HG02678 (cell line): ENCODE data around the gene PVALB.

Source experiments
- ATAC-seq: cut with Tn5 transposase; IDR thresholded peaks from one replicate; pipeline ENCODE4 v1.9.1; 2021; ENCODE audit warnings: mild to moderate bottlenecking, moderate library complexity; ENCODE audit not compliant: unreplicated experiment

PVALB gene

DNA sequence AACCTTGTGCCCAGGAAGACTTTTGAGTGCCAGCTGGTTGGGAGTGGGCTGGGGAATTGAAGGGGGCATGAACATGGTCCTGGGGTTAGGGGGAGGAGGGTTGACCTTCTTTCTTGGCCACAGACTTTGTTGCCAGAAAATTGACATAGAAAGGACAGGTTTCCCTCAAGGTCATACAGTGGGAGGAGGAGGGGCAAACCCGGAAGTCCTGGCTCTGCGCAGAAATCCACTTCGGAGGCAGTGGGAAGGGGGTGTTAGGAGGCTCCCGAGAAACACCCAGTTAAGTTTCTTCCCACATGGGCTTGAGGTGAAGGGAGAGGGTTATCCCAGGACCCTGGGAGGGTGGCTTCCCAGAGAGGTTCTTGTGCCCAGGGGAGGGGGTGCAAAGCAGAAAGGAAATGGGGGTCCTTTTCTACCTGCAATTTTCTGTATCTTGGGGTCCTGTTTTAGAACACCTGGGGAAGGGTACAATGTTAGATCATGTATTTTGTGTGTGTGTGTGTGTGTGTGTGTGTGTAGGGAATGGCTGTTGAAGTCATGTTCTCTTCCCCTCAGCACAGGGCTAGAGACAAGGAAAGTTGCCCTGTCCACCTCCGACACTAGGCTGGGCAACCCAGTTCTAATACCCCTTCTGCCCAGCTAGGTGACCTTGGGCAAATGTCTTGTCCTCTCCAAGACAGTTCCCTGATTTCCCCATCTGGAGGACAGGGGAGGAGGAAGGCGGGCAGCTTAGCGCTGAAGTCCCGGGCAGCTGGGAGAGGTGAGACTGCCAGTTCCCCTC, 1.1 kb downstream of the PVALB start:
- no peak for ATAC-seq

DNA sequence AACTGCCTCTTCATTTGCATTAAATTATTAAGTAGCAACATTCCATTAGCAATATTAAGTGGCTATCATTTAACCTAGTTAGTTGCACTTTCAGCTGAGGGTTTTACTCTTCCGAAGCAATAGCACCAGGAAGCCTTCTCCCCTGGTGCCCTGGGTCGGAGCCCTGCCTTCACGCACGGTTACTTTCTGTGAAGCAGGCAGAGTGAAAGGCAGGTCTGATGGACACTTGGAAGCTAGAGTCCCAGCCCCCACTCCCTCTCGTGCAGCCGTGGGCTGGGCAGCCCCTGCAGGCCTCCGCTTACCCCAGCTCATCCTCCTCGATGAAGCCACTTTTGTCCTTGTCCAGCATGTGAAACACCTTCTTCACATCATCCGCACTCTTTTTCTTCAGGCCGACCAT, 2.0 kb downstream of the PVALB start:
- ATAC-seq = no peak

DNA sequence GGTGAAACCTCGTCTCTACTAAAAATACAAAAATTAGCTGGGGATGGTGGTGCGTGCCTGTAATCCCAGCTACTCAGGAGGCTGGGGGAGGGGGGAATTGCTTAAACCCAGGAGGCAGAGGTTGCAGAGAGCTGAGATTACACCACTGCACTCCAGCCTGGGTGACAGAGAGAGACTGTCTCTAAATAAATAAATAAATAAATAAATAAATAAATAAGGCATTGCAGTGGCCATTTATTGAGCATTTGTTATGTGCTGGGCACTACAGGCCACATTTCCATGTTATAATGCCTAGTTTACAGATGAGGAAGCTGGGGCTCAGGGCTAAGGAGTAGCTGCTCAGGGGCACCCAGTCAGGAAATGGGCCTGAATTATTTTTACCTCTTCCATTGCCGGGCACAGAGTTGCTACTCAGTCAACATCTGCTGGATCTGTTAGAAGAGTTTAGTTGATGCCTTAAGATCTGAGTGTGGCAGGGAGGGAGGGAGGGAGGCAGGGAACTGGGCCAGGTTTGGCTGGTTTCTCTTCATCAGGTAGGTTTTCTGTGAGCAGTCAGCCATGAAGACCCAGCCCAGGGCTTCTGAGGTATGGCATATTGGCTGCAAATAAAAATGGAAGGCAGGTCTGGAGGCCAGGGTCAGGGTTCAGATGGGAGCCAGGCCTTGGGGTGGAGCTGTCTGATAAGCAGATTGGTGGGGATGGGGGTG, 5.6 kb downstream of the PVALB start:
- no peak for ATAC-seq

DNA sequence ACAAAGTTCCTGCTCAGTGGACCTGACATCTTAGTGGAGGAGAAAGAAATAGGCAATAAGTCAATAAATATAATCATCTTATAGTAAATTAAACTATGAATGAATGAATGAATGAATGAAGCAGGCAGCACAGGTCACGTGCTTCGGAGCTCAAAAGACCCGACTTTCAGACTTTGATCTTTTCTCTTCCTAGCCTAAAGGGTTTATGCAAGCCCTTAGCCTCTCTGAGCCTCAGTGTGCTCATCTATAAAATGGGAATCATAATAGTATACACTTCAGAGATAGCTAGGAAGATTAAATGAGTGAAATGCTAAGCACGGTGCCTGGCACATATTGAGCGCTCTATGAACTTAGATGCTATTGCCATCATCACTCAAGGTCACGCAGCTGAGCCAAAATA, 7.5 kb downstream of the PVALB start:
- no peak for ATAC-seq

DNA sequence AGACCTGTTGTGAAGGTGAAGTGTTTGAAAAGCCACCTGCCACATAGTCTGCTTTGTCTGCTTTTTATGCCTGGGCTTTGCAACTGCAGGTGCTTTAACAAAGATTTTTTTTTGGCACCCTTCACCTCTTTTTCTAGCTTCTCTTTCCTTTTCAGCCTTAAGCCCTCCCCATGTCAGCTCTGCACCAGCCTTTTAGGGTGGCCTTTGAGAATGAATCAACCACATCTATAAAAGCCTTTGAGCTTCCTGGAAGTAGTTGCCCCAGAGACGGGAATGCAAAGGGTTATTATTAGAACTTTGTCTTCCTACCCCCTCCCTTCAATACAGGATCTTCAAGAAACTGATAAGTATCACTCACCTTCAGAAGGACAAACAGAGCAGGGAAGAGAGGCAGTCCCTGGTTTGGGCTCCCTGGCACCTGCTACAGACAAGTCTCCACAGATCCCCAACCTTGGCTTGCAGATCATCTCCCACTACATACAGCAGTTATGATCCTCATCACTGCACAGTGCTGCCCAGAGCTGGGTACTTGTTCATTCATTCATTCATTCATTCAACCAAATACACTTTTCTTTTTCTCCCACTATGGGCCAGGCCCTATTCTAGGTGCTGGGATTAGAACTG, 8.0 kb downstream of the PVALB start:
- ATAC-seq = no peak

DNA sequence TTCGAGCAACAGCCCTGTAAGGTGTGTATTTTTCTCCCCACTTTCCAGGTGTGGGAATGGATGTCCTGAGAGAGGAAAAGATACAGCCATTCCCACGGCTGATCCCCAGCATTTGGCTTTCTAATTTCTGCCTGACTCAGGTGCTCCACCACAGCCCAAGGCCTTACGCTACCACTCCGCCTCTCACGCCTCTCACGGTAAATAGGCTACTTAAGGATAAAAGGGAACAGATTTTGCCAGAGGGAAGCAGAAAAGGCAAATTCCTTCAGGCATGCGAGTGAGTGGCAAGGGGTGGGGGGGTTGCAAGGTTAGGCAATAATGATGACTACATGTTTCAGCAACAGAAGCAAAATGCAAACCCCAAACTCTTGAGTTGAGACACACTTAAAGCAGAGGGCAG, 9.2 kb downstream of the PVALB start:
- ATAC-seq = no peak

DNA sequence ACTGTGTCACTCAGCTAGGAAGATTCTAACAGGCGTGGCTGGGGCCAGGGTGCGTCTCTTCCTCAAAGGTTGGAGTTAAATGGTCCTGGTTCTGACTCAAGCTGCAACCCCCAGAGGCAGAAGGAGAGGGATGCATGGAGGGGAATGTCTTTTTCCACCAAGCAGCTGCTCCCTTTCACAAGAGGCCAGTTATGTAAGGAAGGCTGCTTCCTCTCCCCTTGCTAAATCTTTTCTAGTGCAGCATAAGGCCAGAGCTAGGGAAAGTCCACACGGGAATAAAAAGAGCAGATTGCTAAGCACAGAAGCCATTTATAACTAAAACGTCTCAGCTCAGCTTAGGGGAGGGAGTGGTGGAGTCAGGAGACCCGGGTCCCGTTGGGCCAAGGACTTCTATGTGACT, 10.0 kb downstream of the PVALB start:
- no peak for ATAC-seq

DNA sequence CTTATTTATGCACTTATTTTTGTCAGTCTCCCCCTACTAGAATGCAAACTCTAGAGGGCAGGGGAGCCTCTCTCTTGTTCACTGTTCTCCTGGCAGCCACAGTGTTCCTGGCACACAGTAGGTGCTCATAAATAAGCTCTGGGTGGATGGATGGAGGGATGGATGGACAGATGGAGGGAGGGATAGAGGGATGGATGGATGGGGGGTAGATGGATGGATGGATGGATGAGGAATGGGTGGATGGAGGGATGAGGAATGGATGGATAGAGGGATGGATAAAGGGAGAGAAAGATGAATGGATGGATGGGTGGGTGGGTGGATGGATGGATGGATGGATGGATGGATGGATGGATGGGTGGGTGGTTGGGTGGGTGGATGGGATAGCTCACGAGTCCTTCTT, 13.5 kb downstream of the PVALB start:
- no peak for ATAC-seq

DNA sequence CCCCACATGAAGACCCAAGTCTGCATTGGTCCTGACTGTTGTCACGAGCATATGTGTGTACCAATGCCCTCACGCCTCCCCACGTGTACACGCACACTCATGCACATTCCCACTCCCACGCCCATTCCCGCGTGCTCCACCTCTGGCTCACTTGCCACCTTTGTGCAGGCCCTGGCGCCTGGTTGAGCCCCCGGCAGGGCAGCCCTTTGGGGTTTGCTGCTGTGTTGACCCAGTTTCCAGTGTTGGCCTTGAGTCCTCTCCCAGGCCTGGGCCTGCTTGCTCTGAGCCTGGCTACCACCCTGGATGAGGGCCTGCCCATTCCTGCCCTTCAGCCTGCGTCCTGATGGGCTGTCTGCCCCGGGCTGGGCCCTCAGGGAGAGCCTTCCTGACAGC, 18.2 kb downstream of the PVALB start:
- ATAC-seq = no peak

DNA sequence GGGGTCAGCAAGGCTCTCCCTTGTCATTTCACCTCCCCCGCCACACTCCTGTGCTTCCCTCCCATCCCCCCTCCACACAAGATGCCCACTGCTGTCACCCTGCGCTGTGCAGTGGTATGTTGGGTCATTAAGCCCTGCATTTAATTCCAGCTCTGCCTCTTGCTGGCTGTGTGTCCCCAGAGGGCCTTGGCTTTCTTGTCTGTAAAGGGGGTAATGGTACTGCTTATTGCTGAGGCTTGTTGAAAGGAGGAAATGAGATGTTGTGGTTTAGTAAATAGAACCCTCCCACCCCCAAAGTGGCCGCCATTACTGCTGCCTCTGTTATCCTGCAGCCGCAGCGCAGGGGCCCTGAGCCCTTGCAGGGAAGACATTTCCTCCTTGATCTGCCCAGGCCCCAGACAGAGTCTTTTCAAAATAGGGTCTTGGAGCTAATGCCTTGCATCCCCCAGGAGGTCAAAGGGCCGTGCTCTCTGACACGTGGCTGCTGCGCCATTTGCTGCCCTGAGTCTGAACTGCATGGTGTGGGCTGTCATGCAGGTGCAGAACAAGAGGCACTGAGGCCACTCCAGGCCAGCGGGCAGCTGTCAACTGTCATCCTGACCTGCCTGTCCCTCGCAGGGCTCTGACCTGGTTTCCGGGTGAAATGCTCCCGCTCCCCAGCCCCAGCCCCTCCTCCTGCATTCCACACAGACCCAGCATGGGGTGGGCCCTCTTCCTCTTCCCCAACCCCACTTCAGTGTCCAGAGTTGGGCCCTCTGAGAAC, 18.7 kb downstream of the PVALB start:
- no peak for ATAC-seq

DNA sequence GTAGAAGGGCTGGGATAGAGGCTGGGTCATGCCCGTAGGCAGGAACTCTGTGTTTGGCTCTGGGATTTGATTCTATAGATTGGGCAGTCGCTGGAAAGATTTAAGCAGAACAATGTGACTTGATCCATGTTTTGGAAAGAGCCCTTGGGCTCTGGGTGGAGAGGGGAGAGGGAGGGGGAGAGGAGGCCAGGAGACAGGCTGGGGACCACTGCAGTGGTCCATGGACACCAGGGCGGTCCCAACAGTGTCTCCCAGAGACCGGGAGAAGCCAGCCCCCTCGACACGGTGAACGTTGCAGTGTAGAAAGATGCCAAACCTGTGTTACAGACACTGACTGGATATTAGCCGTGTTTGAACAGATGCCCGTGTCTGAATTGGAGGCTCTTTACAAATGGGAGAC, 19.5 kb downstream of the PVALB start:
- ATAC-seq = no peak

DNA sequence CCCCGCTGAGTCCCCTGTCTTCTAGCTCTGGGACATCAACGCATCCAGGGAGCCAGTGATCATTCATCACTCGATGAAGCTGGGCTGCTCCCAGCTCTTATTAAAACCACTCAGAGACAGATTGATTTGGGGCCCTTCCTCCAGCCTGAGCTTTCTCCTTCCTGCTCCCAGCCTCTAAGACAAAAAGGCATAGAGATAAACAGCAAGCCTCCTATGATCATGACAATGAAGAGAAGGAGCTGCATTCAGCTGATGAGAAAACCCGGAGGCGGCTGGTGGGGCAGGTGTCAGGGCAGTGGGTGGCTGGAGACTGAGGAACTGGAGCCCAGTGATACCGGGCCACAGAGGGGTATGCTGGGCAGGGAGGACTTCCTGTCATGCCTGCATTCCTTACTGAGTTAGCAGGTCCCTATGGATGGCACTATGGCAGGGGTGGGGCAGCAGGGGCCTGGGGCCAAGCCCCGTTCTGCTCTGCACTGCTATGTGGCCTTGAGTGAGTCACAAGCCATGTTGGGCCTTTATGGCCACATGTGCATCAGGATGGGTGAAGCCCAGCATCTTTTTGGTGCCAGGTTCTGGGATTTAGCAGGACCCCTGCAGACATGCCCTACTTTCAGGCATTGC, 20.2 kb downstream of the PVALB start:
- ATAC-seq = no peak

DNA sequence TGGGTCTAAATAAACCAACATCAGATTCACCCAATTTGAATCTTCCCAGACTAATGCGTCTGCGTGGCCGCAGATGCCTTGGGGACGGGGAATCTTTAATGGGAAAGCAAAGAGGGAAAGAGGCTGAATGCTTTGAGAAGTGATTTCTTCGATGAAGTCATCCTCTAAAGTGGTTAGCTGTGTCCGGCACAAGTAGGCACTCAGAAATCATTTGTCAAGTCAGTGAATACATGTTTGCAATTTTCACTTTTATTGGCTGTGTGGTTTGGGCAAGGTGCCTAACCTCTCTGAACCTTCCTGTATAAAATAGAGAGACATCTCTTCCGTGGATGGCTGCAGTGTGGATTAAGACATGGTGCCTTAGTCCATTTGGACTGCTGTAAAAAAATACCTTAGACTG, 21.2 kb downstream of the PVALB start:
- no peak for ATAC-seq

DNA sequence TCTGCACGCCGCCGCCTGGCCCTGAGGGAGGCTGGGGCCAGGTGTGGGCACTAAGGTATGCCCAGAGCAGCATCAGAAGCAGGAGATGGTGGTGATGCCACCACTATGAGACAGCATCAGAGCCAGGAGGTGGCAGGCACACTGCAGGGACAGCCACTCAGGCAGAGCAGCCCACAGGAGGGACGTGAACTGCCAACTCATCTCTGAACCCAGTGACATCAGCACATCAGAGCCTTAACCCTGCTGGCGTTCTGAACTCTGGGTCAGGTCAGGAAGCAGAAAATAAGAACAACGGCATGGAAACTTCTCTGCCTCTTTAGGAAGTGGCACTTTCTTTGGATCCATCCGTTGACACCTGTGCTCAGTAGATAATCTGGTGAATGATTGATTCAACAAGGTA, 26.2 kb downstream of the PVALB start:
- ATAC-seq = no peak

DNA sequence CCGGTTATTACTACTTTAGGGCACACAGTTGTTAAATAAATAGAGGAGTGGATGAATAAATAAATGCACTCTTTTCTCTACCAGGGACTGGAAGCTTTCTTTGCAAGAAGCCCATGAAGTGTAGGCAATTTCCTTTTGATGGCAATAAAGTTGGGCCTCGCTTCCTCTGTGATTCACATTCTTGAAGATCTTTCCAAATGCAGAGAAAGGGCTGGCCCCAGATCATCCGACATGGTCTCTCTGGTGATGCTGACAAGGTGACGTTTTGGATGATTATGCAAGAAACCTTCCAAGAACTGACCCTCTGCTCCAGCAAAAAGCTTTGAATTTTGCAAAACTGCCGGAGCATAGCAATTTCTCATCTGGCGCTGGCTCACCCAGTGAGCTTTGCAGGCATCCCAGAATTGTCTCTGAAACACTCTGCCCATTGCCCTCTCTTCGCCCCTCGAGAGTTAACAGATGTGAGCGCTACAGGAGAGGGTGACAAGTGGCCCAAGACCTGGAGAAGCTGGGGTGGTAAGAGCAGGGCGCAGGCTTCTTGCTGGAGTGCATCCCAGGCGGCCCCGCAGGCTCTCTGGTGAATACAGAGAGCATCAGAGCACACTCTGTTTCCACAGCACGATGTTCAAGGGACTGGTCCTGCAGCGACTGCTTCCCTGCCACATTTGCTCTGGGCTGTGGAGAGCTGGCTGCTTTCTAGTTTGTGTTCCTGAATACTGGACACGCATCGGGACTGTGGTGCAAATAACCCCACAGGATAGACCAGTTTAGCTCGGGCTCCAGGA, 29.4 kb downstream of the PVALB start:
- no peak for ATAC-seq

DNA sequence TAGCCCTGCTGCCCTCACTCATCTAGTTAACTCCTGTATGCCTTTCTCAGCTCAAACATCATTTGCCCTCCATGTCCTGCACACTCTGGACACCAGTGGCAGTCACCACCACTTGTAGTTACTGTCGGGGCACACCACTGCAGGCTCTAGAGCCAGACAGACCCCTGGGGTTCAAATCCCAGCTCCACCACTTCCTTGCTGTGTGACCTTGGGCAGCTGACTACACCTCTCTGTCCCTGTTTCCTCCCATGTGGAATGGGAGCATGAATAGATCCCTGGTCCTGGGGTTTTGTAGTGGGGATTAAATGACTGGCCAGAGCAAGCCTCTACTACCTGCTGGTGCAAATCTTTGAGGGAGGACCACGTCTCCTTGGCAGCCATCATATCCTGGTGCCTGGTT, 33.1 kb downstream of the PVALB start:
- ATAC-seq = no peak

DNA sequence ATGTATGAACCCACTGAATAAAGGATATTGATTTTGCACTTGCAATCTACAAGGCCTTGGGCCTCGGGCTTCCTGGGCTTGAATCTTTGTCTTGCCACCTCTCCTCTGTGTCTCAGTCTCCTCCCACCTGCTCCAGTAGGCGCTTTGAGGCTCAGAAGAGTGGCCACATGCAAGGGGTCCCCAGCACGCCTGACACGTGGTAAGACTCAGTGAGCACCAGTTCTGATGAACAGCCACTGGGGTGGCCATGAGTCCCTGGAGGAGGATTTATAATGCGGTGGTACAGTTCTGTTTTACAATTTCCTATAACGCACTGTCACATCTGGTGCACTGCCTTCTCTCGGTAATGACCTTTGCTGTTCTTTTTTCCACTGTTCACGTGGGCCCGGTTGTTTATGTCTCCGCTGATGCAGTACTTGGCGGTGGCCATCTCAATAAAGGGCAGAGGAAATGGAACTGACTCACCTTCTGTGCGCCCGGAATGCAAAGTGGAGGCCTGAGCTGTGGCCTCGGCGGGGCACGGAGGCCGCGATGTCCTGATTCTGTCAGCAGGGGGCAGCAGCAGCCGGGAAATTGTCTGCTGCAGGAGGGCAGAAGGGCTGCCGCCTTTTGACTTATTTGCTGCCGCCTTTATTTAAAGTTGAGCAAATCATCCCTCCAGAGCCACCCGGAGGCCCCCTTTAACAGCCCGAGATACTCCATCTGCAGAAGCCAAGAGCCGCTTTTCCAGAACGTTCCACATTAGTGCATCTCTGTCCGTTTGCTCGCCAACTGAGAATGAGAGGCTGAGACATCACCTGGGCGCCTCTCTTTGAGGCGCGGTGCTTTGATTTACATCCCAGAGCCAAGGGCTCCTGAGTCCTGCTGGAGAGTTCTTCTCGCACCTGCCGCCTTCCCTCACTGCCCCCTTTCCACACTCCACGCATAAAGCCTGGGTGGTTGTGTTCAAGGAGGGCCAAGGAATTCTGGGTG, 34.9 kb downstream of the PVALB start:
- peak; percentile 83 for ATAC-seq

DNA sequence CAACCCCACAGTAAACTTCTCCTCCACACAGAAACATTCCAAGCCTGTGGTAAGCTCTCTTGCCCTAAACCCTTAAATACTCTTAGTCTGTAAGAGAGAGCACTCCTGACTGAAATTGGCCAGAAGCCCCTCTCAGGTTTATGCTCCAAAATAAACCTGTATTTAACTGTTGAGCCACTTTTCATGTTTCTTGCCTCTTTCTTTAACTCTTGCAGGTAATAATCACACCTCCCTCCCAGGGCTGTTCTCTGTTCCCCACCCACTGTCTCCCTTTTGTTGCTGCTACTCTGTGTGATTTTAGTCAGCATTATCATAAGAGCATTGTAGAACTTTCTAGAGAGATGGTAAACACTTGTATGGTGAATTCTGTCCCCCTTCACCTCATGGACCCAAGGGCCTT, 38.8 kb downstream of the PVALB start:
- ATAC-seq = no peak

DNA sequence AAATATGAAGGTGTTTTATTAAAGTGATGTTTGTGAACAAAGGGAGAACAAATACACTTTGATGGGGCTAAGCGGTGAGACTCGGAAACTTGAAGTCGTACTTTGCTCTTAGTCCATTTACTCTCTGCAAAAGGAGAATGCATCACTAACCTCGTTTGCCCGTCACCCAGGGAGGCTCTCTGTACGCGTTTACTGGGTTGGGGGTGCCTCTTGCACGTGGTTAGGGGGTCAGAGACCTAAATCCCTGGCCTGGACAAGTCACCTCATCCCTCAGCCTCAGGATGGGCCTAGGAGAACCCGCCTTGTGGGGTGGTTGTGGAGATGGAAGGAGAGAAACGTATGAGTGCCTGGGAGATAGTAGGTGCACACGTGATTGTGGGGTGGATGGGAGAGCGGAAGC, 40.1 kb downstream of the PVALB start:
- no peak for ATAC-seq
